ENCODE data around the gene PROCR. TPM values are rescaled to one million over a fixed set of nuclear protein-coding genes. Genes with fewer than 3 reads are reported as not detected.

The PROCR gene
- total RNA-seq, result 92.4 and 93.2 TPM in 2 replicates

DNA sequence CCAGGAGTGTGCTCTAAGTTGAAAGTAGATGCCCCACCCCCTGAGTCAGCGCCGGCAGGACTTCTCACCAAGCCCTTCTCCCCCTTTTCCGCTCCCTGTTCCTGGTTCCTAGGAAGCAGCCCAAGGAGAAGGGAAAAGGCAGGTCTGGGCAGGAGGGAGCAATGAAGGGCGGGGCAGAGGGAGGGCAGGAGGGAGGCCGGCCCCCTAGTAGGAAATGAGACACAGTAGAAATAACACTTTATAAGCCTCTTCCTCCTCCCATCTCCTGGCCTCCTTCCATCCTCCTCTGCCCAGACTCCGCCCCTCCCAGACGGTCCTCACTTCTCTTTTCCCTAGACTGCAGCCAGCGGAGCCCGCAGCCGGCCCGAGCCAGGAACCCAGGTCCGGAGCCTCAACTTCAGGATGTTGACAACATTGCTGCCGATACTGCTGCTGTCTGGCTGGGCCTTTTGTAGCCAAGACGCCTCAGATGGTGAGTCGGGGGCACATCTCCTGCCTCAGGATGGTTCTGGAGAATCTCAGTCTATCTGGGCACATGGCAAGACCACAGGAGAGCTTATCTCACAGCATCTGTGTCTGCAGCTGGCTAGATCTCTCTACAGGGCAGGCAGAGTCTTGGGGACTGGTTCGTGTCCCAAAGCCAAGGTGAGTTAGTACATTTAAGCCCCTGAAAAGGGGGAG lies at the start of gene PROCR:
Gene PROCR (plus strand): TSS at position 320 of the 681 bp plus-strand sequence. CDS start 83 bp downstream, at position 403.

DNA sequence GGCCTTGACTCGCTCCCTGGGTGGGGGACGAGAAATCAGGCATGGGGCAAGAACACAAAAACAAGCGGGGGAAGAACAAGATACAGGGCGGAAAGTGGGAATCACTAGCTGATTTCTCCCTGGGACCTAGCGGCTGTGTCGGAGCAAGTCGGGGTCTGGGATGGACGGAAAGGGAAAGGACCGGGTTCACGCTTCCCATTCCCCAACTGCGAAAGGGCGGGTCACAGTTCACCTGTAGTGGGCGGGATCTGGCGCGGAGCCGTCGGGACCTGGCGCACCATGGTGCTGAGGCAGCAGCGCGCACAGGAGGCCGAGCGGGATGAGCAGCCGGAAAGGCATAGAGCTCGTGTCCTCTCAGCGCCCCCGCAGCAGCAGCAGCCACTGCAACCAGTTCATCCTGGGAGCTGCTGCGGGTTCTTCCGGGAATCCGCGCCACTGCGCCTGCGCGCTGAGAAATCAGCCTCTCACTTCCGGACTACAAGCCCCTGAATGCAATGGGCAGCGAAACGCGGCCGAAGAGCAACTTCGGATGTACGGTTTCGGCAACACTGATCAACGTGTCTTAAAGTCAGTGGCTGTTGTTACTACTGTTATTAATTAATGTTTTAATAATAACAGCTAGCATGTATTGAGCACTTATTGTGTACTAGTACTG lies 24.8 kb upstream of the PROCR start, which contains the start of gene EDEM2:
Gene EDEM2 (minus strand): TSS at position 417 of the 655 bp plus-strand sequence. CDS start 78 bp downstream, at position 339.

DNA sequence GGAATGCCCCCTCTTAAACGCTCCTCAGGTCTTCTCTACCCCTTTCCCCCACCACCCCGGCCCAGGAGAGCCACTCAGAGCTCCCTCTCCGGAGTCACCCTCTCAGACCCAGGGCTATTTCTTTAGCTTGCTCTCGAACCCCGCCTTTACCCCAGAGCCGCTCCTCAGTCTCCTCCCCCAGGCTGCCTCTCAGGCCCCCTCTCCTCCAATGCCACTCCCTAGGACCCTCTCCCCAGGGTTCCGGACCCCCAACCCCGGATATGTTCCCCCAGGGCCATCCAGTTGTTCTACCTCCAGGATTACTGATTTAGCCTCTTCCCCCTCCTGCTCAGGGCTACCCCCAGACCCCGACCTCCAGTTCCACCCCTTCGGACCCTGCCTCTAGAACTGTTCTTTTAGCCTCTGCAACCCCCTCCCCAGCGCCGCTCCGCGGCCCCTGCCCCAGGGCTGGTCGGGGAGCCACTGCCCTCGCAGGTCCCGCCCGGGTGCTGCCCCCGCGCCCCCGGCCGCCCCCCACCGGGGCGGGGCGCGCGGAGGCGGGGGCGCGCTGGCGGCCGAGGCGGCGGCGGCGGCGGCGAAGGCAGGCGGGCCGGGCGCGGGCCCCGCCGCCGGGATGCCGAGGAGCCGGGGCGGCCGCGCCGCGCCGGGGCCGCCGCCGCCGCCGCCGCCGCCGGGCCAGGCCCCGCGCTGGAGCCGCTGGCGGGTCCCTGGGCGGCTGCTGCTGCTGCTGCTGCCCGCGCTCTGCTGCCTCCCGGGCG lies 54.4 kb downstream of the PROCR start, which contains the start of gene MMP24:
Gene MMP24 (plus strand): TSS at position 565 of the 758 bp plus-strand sequence. CDS start 49 bp downstream, at position 614.

Other genes with a start within 250 kb of the PROCR start
- gene GSS, start 216.3 kb upstream of the PROCR start, total RNA-seq, result 64.4 and 71.9 TPM in 2 replicates
- gene MYH7B, start 216.2 kb upstream of the PROCR start, total RNA-seq, result under 0.01 and 0.76 TPM in 2 replicates
- gene TRPC4AP, start 79.3 kb upstream of the PROCR start, total RNA-seq, result 88.5 and 94.4 TPM in 2 replicates
- 37.5 and 60.3 TPM in 2 replicates for gene EDEM2, start 24.7 kb upstream of the PROCR start, total RNA-seq
- gene MMP24, start 54.6 kb downstream of the PROCR start, total RNA-seq, result 14.5 and 63.9 TPM in 2 replicates
- gene MMP24OS, start 106.0 kb downstream of the PROCR start, total RNA-seq, result 38.0 and 39.1 TPM in 2 replicates
- 244 and 387 TPM in 2 replicates for gene EIF6, start 112.7 kb downstream of the PROCR start, total RNA-seq
- not detected in 2 replicates for gene FAM83C, start 120.4 kb downstream of the PROCR start, total RNA-seq
- 33.2 and 36.4 TPM in 2 replicates for gene UQCC1, start 239.9 kb downstream of the PROCR start, total RNA-seq

All from mesangial cell (primary cell).